HG03108 (cell line): ENCODE data around the gene SFRP4.
"Not testable (repeated sequence)": the region's sequence is repeated elsewhere in the genome, so short reads cannot be mapped to it uniquely, and the experiment has no call there.

Source experiments
- ATAC-seq: cut with Tn5 transposase; IDR thresholded peaks from one replicate; pipeline ENCODE4 v1.9.1; 2021; ENCODE audit warnings: moderate library complexity; ENCODE audit not compliant: unreplicated experiment

SFRP4 gene

DNA sequence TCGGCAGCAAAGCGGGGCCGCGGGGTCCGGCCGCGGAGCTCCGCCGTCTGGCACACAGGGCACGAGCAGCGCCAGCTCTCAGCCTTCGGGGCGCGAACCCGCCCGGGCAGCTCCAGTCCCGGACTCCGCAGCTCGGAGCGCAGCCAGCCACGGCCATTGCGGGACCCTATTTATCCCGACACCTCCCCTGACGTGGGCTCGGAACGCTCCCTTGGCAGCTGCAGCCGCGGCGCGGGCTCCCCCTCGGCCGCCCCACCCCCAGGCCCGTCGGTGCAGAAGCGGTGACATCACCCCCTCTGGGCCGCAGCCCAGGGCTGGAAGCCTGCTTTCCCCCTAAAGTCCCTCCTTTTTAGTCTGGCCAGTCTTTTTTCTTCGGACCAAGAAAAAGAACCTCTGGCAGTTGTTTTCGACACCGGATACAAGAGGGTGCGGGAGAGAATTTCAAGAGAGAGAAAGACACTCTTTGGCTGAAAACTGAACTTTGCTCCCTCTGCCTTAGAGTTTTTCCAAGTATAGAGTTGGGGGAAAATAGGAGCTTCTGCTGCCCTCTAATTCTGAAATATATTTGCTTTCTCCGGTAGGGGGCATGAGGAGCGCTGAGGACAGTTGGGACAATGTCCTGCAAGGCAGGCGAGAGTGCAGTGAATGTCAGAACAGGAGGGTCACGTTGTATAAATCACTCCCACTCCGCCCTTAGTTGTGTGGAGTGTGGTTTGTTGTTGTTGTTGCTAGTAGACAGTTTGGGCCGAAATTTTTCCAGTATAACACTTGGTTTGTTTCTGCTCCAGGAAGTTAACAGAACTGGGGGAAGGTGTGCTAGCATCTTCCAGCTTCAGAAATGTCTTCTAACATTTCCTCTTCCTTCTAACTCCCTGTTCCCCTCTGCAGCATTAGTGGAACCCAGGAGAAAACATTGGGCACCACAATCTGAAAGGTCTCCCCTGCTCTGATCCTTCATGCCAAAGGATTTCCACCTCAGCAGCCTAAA is at the start of gene SFRP4:
SFRP4 (minus strand) TSS at position 145 of the 988 bp plus-strand sequence. CDS start 280 bp downstream, outside the sequence.
- no peak for ATAC-seq

DNA sequence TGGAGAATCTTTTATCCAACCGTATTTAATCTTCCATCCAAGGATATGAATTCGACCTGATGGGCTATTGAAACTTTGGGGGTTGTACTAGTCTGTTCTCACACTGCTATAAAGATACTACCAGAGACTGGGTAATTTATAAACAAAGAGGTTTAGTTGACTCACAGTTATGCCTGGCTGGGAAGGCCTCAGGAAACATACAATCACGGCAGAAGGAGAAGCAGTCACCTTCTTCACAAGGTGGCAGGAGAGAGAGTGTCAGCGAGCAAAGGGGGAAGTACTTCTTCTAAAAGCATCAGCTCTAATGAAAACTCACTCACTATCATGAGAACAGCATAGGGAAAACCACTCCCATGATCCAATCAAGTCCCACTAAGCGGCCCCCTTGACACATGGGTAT is 47.6 kb upstream of the SFRP4 start:
- ATAC-seq, result no peak

DNA sequence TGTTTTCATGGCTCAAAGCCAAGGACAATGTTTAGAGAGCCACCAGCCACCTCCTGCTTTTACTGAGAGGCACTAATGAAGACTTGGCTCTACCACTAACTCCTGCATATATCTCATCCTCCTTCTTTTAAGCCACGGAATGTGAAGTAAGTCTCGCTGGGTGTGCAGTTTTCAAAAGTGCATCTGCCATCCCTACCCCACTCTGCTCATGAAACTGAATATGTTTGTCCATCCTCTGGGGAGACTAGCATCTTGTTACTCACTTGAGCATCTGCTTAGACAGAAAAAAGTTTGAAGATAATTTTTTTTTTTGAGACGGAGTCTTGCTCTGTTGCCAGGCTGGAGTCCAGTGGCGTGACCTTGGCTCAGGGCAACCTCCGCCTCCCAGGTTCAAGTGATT is 44.6 kb upstream of the SFRP4 start:
- ATAC-seq, result no peak

DNA sequence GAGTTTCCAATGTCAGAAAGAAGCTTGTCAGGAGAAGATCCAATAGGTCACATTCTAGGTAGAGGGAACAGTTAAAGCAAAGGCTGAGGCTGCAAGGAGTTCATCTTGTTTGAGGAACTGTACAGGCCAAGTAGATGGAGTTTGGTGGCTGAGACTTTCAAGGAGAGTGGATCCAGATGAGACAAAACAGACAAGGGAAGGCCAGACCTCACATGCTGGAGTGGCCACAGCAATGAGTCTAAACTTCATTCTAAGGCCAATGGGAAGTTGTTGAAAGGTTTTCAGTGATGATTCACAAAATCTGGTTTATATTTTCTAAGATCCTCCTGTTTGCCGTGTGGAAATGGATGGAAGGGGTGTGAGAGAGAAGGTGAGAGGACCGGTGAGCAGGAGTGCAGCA is 43.9 kb upstream of the SFRP4 start:
- ATAC-seq, result no peak

DNA sequence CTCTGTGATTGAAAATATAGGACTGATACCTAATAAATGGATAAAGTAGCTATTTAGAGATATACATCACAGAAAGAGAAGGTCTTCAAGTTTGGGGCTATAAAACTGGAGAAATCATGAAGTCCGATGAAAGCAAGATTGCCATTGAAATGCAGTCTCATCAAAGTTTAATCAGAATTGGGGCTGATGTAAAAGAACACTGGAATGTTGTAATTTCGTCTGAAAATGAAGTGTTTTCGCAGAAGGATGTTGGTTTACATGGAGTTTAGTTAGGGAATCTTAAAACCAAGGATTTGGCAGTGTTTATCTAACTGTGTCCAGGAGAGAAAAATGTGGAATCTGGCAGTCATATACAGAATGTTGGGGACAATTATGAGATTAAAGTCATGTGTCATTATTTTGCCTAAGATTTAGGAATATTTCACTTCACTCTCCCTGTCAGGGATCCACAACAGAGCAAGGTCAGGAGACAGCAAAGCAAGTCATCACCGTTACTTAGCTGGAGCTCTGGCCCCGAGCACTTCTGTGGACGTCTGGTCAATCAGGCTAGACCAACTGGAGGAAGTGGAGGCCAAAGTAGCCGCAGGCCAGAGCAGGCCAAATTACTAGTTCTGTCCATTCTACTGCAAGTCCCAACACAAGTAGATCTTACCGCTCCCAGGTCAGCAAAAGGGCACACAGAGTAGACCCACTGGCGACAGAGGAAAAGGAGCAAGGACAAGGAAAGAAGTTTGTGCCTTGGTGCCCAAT is 40.8 kb upstream of the SFRP4 start:
- no peak for ATAC-seq

DNA sequence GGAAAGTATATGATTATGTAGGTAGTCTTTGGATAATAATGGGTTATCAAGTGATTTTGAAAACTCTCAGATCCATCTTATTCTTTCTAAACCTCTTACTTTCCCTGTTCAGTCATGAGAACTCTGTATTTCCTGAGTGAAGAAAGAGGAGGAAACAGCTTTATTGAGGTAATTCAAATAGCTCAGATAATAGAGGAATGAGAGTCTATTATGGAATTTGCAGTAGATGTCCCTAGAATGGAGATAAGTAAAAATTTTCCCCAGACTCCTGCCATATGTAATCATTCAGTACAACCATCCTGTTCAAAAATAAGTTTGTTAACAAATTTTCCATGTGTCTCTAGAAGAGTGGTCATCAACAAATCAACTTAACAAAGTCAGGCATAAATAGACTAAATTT is 40.2 kb upstream of the SFRP4 start:
- no peak for ATAC-seq

DNA sequence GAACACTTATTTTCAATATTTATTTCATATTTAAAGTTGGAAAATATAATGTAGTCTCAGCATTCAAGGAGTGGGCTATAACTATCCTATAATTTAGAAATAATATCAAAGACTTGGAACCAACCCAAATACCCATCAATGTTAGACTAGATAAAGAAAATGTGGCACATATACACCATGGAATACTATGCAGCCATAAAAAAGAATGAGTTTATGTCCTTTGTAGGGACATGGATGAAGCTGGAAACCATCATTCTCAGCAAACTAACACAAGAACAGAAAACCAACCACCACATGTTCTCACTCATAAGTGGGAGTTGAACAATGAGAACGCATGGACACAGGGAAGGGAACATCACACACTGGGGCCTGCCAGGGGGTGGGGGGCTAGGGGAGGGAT is 37.6 kb upstream of the SFRP4 start:
- not testable (repeated sequence) for ATAC-seq

DNA sequence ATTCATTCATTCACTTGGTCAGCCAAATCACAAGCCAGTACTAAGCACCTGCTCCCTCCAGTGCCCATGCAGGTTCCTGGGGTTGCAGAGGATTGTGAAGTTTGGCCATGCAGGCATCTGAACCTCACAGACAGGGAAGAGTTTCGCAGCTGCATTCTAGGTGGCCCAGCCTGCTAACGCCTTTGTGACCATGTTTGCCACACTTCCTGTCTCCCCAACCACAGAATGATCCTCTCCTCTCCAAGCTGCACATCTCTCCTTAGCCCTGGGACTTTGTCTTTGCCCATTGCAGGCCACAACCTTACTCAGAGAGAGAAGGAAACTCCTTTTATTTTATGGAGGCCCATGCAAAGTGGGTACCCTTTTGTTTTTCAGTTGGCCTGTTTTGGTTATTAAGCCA is 35.6 kb upstream of the SFRP4 start:
- no peak for ATAC-seq

DNA sequence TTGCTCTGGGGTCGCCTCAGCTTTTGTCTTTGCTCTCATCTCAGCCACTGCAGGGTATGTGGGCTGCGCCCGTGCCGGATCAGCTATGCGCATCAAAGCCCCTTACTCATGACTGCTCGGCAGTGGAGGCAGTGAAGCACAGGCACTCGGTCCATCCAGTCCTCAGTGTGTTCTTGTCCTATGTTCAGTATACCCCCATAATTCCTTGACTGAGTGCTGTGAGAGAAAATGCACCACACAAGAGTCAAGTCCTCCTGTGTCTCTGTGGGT is 31.3 kb upstream of the SFRP4 start:
- no peak for ATAC-seq

DNA sequence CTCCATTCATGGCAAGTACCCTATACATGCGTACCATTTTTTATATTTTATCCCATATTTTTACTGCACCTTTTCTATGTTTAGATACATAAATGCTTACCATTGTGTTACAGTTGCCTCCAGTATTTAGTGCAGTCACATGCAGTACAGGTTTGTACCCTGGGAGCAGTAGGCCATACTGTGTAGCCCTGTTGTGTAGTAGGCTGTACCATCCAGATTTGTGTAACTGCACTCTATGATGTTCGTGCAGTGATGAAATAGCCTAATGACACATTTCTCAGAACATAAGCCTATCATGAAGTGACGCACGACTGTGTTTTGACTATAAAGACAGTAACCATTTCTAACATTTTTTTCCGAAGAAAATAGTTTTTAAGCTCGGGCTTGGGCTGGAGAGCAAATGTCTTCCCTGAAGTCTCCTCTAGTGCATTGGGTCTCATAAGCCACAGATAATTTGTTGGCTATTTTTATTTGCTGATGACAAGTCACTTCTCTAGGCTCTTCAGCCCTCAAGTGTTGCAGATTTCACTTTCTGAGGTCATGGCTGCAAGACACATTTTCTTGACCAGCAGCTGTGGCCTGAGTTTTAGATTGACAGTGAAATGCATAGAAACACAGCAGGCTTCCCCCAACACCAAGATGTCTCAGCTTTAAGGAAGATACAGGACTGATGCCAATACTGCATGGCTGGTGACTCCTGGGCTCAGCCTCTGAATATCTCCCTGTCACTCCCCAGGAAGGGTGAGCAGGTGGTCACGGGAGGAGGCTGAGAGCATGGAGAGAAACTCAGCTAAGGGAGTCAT is 30.7 kb upstream of the SFRP4 start:
- ATAC-seq, result no peak

DNA sequence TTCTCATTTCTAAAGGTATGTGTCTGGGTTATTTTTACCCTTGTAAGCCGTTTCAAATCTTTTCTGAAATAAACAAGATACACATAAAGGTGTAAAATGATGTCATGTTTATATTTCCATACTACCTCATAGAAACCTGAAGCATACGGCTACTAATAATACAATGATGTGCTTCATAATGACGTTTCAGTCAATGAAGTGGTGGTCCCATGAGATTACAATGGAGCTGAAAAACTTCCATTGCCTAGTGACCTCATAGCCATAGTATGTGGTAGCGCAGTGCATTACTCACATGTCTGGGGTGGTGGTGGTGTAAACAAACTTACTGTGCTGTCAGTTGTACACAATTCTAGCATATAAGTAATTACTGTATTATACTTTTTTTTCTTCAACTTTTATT is 28.7 kb upstream of the SFRP4 start:
- no peak for ATAC-seq

DNA sequence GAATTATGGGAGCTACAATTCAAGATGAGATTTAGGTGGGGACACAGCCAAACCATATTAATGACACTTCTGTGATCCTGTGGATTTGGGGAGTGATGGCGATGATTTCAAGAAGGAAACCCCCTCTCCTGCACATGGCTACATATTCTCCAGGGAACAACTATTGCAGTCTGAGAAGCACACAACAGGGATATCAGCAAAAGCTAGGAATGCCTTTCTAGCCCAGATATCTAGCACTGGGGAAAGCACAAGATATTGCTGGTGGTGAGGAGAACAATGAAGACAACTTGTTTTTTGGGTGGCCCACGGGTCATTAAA is 28.1 kb upstream of the SFRP4 start:
- no peak for ATAC-seq

DNA sequence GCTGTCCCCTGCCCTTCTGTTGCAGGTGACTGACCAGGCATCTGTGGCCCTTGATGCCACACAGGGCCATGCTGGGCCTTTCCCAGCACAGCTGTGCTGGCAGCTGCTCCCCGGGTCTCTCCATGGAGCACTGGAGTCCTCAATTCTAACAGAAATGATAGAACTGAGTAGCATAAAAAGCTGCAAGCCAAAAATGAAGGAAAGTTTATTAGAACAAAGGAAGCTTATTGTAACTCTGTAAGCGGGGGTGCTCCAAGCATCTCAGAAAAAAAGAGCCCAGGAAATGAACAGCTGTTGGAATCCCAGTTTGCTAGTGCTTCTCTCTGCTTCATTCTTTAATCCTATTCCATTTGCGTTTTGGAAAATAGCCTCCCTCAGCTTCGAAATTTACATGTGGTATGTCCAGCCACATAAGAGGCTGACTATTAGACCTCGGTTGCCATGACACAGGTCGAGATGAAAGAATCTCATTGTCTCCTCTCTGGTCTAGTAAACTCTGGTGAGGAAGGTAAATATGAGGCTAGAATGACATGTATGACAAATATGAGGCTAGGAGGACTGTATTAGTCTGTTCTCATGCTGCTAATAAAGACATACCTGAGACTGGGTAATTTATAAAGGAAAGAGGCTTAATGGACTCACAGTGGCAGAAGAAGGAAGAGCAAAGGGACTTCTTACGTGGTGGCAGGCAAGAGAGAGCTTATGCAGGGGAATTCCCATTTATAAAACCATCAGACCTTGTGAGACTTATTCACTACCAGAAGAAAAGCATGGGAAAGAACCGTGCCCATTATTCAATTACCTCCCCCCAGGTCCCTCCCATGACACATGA is 27.5 kb upstream of the SFRP4 start:
- ATAC-seq, result no peak

DNA sequence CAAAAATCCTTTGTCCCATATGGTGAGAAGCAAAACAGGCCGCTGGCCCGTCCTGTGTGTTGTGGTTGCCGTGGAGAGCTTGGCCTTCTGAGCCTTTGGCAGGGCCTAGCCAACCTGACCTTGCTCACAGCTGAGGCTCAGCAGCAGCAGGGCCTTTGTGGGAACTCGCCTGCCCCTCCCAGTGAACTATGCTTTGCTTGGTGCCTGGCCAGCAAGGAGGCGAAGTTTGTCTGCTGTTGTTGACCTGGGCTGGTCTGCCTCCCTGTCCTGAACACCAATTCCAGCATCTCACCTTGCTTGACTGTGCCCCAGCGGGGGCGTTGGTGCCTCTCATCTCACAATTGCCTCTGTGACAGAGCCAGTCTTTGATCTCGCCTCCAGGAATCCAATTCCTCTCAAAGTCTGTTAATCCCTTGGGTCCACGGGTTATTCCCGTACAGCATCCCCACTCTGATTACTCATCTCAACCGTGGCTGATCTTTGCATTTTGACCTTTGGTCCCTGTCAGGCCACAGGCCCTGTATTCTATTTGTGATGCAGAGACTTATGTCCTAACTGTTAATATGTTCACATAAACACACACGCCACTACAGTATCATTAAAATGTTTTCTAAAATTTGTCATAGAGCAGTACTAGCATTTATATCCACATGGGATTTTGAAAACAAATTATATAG is 26.5 kb upstream of the SFRP4 start:
- no peak for ATAC-seq

DNA sequence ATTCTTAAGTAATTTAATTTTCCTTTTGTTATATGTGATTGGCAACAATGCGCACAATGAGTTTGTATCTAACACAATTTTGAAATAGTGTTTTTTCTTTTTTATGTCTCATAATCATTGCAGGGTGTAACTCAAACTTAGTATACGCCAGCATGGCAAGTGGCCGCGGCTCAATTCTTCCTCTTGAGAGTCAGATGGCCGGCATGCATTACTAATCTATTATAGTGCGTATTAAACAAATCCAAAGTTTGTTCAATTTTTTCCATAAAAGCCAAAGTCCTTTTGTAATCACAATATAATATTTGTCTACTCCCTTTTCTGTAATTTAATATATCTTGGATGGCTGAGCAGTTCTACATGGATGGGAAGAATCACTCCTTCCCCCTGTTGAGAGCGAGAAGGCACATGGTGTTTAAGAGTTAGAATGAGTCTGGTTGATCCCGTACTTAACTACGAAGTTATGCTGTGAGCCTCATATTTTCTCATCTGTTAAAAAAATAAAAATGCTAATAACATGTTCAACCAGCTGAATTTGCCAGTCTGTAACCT is 16.5 kb upstream of the SFRP4 start:
- no peak for ATAC-seq

DNA sequence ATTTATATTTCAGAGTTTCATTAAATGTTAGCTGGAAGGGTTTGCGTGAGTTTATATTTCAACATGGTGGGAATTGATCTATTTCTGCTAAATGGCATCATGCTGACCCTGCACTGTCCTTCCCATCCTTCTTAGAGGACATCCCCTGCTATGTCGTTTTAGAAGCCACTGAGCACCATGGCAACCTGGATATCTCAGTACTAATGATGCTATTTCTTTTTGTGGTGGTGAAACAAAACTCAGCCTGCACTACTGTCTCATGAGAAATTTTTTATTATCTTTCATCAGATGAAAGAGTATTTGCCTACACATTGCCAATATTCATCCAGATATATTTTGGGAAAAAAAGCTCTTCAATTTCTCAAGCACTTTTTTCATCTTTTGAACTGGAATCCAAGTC is 15.9 kb upstream of the SFRP4 start:
- no peak for ATAC-seq

DNA sequence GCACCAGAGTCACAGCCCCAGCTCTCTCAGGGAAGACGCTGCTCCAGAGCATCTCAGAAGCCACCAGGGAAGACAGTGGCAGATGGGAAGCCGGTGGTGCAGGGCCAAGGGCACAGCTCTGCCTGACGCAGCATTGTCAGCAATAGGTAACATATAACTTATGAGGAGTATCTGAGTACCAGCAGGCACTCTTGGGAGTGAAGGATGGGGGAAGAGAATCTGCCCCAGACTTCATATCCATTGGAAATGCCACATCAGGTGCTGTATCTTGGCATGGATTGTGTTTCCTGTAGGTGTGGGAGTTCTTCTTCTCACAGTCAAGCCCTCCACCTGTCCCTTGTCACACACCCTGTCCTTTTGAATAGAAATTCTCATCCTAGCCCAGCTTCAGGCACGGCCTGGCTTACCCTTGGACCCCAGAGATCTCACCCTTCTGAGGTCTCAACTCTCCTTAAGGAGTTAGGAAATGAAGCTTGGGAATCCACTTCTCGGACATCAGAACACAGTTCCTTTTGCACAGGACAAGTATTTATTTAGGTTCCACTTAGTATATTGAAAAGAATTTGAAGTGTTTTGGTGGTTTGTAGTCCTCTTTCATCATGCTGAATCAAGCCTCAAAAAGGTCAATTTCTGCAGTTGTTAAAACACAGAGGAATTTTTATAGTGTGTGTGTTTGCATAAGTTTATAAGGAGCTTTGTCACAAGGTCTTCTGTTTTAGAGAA is 13.8 kb upstream of the SFRP4 start:
- ATAC-seq, result no peak

DNA sequence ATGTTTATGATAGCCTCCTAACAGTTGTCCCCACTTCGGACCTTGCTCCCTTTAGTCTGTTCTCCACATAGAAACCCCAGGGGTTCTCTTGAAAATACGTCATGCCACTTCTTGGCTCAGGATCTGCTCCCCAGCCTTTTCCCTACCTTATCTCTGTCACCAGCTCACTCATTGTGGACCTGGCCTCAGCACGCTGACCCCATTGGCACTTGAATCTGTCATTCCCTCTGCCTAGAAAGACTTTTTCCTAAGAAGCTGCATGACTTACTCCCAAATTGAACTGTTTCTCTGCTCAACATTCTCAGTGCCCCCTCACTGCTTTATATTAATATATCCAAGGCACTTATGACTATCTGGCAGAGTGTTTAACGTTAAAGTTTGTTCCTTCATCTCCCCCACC is 12.3 kb upstream of the SFRP4 start:
- ATAC-seq, result no peak

DNA sequence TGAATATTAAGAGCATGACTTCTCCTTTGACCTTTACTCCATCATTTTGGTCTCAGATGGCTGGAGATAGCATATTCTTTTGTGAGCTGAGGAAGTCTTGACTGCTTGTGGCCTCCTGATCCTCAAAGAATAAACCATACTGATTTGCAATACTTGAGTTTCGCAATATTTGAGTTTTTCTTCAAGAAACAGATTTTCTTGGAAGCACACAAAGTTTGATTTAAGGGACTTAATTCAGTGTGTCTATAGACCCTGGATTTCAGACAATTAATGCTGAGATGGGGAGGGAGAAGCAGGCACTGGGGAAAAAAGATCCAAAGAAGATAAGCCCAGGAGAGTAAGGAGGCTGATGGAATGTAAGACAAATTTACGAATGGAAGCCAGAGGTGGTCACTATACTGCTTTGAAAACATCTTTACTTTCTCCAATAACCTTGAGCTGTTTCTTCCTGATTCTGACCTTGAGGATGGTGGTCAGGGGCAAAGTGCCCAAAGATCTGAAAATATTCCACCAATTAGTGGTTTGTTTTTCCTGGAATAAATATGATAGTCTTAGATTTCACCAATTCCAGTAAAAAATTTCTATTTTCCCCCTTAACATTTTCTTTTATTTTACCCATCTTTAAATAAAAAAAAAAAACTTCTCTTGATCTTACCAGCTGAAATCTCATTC is 11.3 kb upstream of the SFRP4 start:
- ATAC-seq, result no peak
